Measurements from ENCODE around the gene LDB2. TPM values are rescaled to one million over a fixed set of nuclear protein-coding genes. Genes with fewer than 3 reads are reported as not detected.

Gene LDB2
- total and polyA plus RNA-seq, 2 of the 8 experiments (the other 6 are each of a cell fraction or from before 2014, with no cell fraction given) = 57.0 to 140 TPM

DNA sequence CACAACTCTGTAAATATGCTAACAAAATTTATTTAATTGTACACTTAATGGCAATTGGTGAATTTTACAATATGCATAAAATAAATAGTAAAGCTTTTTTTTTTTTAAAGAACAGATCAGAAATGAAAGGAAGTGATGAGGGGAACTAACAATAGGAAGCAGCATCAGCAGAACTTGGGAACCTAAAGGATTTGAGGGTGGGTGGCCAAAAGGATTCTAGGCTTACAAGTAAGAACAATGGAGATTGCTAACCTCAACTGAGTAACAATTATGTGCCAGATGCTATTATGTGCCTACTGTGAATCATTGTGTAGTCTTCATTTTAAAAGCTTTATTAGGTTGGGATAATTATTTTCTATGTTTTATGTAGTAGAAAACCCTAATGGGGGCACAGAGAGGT is 185.2 kb downstream of the LDB2 start:
- Histone ChIP-seq H3K23me2 (ENCODE audit: low read depth, low read length) (no peaks in the 10 kb centered on the region), H2BK20ac (ENCODE audit: low read length) (no peak overlapping the region), H4K20me1 (replicated peaks in 1 of 2; ENCODE audit: control insufficient read depth in 1 of 2, insufficient read depth in 2 of 2, low read length in 2 of 2) (peaks cover 0 to 3% of the 10 kb centered on the region in 2 experiments), H2AK5ac (ENCODE audit: low read depth, low read length) (no peak overlapping the region), H2BK120ac (replicated peaks; ENCODE audit: low read depth, low read length) (no peak overlapping the region), H3K27ac (ENCODE audit: low read depth, low read length) (no peak overlapping the region), H4K5ac (ENCODE audit: insufficient read length, low read depth, low read length) (no peak overlapping the region), H3K56ac (replicated peaks; ENCODE audit: insufficient read length, low read depth, low read length) (no peak overlapping the region), H4K91ac (replicated peaks; ENCODE audit: insufficient read length, low read length) (no peak overlapping the region), H3K4me3 (ENCODE audit: extremely low read depth in 1 of 4, insufficient read depth in 2 of 4, low read depth in 3 of 4, low read length in 4 of 4) (no peak overlapping the region), H3K36me3 (ENCODE audit: control insufficient read depth in 2 of 4, insufficient read depth in 4 of 4, low read length in 3 of 4) (no peaks in the 10 kb centered on the region), H3K4me2 (ENCODE audit: insufficient read depth in 1 of 2, low read depth in 2 of 2, low read length in 2 of 2) (no peak overlapping the region), H2BK15ac (ENCODE audit: low read length) (no peak overlapping the region), H3K4ac (replicated peaks; ENCODE audit: insufficient read length, low read depth, low read length) (no peak overlapping the region), H3K9me3 (ENCODE audit: insufficient read depth in 2 of 2, low read depth in 1 of 2, low read length in 1 of 2) (no peaks in the 10 kb centered on the region), H3K79me1 (ENCODE audit: low read depth, low read length) (no peaks in the 10 kb centered on the region), H3K9ac (replicated peaks in 1 of 4; ENCODE audit: extremely low read depth in 1 of 4, low read depth in 3 of 4, low read length in 3 of 4) (no peak overlapping the region), H4K8ac (ENCODE audit: extremely low read depth, insufficient read depth, low read length) (no peak overlapping the region), H3K23ac (ENCODE audit: insufficient read length) (no peak overlapping the region), H2AFZ (ENCODE audit: low read length) (no peak overlapping the region), H3K79me2 (ENCODE audit: control insufficient read depth in 1 of 2, insufficient read depth in 2 of 2, low read length in 2 of 2) (no peaks in the 10 kb centered on the region), H2BK5ac (ENCODE audit: low read depth, low read length) (no peak overlapping the region), H3K4me1 (replicated peaks in 1 of 4; ENCODE audit: control insufficient read depth in 3 of 4, insufficient read depth in 4 of 4, low read length in 3 of 4) (no peaks in the 10 kb centered on the region), H3K18ac (ENCODE audit: extremely low read depth, low read length) (no peak overlapping the region), H2BK12ac (ENCODE audit: low read depth, low read length) (no peak overlapping the region), H3K14ac (ENCODE audit: insufficient read length) (no peak overlapping the region), H3K27me3 (replicated peaks in 1 of 4; ENCODE audit: control insufficient read depth in 3 of 4, extremely low read depth in 1 of 4, insufficient read depth in 3 of 4, low read length in 3 of 4) (peaks cover 0 to 1% (median 0%) of the 10 kb centered on the region in 4 experiments; a peak in 1 of 7 replicates)
- FAIRE-seq = no peak
- TF ChIP-seq CBX8 (IDR thresholded peaks at IDR 0.05; ENCODE audit: borderline replicate concordance, low read depth, low read length) (no peak), HDAC2 (IDR thresholded peaks at IDR 0.05; ENCODE audit: borderline replicate concordance in 1 of 2, low read depth in 2 of 2, low read length in 2 of 2) (no peak), JUND (IDR thresholded peaks at IDR 0.05; ENCODE audit: low read length) (no peak), TEAD4 (IDR thresholded peaks at IDR 0.05; ENCODE audit: low read depth, low read length) (no peak), TAF1 (IDR thresholded peaks at IDR 0.05; ENCODE audit: low read depth, low read length) (no peak), BACH1 (IDR thresholded peaks at IDR 0.05; ENCODE audit: low read length) (no peak), JUN (IDR thresholded peaks at IDR 0.05; ENCODE audit: low read depth, low read length) (no peak), ZNF274 (IDR thresholded peaks at IDR 0.05; ENCODE audit: borderline replicate concordance, extremely low read depth, low read length) (no peak), POLR2A (IDR thresholded peaks at IDR 0.05; ENCODE audit: control extremely low read depth in 1 of 2, low read depth in 2 of 2, low read length in 2 of 2) (no peak)
- TF ChIP-seq, protein P1, sequence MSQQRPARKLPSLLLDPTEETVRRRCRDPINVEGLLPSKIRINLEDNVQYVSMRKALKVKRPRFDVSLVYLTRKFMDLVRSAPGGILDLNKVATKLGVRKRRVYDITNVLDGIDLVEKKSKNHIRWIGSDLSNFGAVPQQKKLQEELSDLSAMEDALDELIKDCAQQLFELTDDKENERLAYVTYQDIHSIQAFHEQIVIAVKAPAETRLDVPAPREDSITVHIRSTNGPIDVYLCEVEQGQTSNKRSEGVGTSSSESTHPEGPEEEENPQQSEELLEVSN (IDR thresholded peaks at IDR 0.05) = no peak
- POLR2A ChIA-PET (ENCODE audit: partially characterized antibody) = interaction anchor here (1.3 kb wide), 1 partner anchor 12 kb away, joined by 3 read pairs; no protein-coding TSS in a partner anchor
- no peak for DNase-seq (ENCODE audit: low read depth in 1 of 2, low spot score in 2 of 2)
- CTCF ChIA-PET (ENCODE audit: partially characterized antibody) = interaction anchor here (1.2 kb wide), 1 partner anchor 208 kb away, joined by 4 read pairs; no protein-coding TSS in a partner anchor

All from H1 (cell line).